Spleen (tissue), 7 donors: ENCODE measurements around the gene IQCE.

Experiments used
- CTCF ChIP-seq, 11 experiments: fragments of 200-600 bp in 7 of 11; fragments of 450-650 bp in 4 of 11; sonication (generic) in 4 of 11; IDR thresholded peaks in 8 of 11; conservative IDR thresholded peaks in 3 of 11; 1 replicate in 7 of 11; 2 replicates in 4 of 11; pipeline versions ENCODE4 v1.4.0 to v1.8.0; 2016 to 2021; ENCODE audit warnings: antibody characterized with exemption in 11 of 11, inconsistent platforms in 4 of 11, mild to moderate bottlenecking in 1 of 11
- POLR2A ChIP-seq, 3 donors: fragments of 450-650 bp; IDR thresholded peaks; one replicate each; pipeline ENCODE4 v1.5.1; 2017; ENCODE audit warnings: antibody characterized with exemption in 3 of 3, mild to moderate bottlenecking in 1 of 3
- donor health status: DM: no; HTN: no; CAD: no; lungs with moderate emphysema.
- donor health status: DM: no; HTN: no; CAD: no.
- donor health status: DM: no; HTN: no; CAD: no.

- no peak for TF ChIP-seq CTCF (IDR thresholded peaks at IDR 0.05 in 8 of 11, conservative IDR thresholded peaks at IDR 0.05 in 3 of 11)
- TF ChIP-seq POLR2A (IDR thresholded peaks at IDR 0.05) = no peak
These were observed 102.3 kb downstream of the IQCE start for GRCh38 chr7:2661096-2661449.
